Activated T-cell treated with anti-CD3 and anti-CD28 coated beads for 1 hour (primary cell): ENCODE results near the gene DENND1A.
"Not testable (repeated sequence)": the region's sequence is repeated elsewhere in the genome, so short reads cannot be mapped to it uniquely, and the experiment has no call there.

ENCODE experiments used
- DNase-seq: peaks from one replicate; pipeline ENCODE4 v3.0.0-alpha.2; 2020; ENCODE audit warnings: low read depth

Gene DENND1A

GRCh38 chr9:123929870-123930831 is at the start of gene DENND1A:
Gene DENND1A (minus strand): TSS chr9:123930126. CDS start chr9:123929905, 221 bp downstream.
- peak; percentile 83 for DNase-seq

DNA sequence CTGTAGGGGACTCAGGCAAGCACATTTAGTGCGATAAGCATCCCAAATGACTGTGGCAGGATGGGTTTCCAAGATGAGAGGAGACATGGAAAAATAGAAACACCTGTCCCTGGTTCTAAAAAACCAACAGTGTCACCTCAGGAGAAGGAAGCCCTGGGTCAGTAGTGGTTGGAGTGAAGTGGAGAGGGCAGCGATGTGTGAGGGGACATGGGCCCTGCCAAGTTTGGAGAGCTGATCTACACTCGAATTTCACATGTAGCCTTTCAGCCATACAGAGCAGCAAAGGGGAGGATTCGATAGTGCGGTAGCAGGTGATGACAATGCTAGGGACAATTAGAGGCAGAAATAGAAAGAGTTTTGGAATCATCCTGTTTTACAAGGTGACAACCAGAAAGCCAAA is 49.1 kb upstream of the DENND1A start:
- DNase-seq = no peak

DNA sequence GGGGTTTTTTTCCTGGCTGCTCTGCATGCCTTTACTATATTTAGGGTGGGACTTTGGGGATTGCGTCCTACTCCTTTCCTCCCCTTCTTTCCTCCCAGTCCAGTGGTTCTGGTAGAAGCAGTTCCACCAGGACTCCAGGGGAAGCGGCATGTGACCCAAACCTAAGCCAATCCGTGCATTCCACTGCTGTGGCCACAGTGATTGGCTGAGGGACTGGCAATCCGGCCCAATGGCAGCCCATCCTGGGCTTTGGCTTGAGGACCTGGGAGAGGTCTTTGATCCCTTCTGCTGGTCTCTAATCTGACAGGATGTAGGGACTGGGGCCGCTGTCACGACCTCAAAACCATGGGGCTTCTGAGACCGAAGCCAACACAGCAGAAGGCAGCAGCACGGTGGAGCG is 46.7 kb upstream of the DENND1A start:
- DNase-seq = not testable (repeated sequence)

GRCh38 chr9:123975871-123976270 is 45.9 kb upstream of the DENND1A start:
- no peak for DNase-seq

- DNase-seq = no peak
Observed at GRCh38 chr9:123974471-123974870, 44.5 kb upstream of the DENND1A start.

DNA sequence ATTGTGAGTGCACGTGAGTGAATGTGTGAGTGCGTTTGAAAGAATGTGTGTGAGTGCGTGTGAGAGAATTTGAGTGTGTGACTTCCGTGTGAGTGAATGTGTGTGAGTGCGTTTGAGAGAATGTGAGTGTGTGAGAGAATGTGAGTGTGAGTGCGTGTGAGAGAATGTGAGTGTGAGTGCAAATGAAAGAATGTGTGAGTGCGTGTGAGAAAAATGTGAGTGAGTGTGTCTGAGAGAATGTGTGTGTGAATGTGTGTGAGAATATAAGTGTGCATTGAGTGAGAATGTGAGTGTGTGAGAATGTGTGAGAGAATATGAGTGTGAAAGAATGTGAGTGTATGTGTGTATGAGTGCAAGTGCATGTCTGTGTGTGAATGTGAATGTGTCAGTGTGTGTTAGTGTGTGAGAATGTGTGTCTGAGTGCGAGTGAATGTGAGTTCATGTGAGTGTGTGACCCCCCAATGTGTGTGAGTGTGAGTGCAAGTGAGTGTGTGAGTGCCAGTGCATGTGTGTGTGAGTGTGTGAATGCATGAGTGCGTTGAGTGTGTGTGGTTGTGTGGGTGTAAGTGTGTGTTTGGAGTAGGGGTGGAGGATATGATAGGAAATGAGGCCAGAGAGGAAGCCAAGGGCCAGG is 43.8 kb upstream of the DENND1A start:
- DNase-seq = no peak

DNA sequence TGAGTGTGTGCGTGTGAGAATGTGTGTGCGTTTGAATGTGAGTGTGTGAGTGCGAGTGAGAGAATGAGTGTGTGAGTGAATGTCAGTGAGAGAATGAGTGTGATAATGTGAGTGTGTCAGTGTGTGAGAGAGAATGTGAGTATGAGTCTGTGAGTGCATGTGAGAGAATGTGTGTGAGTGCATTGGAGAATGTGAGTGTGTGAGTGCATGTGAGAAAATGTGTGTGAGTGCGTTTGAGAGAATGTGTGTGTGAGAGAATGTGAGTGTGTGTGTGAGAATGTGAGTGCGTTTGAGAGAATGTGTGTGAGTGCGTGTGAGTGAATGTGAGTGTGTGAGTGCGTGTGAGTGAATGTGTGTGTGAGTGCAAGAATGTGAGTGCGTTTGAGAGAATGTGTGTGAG is 42.7 kb upstream of the DENND1A start:
- DNase-seq = no peak

DNA sequence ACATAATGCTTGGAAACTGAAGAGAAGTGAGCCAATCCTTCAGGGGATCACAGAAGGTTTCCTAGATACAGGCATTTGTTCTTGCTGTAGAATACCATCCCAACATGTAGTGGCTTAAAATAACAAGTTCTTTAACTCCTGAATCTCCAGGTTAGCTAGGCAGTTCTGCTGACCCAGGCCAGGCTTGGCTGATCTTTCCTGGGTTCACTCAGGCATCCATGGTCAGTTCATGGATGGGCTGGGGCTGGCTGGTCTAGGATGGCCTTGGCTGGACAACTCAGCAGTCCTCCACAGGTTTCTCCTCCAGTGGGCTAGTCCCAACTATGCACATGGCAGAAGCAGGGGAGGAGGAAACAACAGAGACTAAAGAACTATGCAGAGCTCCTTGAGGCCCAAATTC is 37.4 kb upstream of the DENND1A start:
- no peak for DNase-seq

DNA sequence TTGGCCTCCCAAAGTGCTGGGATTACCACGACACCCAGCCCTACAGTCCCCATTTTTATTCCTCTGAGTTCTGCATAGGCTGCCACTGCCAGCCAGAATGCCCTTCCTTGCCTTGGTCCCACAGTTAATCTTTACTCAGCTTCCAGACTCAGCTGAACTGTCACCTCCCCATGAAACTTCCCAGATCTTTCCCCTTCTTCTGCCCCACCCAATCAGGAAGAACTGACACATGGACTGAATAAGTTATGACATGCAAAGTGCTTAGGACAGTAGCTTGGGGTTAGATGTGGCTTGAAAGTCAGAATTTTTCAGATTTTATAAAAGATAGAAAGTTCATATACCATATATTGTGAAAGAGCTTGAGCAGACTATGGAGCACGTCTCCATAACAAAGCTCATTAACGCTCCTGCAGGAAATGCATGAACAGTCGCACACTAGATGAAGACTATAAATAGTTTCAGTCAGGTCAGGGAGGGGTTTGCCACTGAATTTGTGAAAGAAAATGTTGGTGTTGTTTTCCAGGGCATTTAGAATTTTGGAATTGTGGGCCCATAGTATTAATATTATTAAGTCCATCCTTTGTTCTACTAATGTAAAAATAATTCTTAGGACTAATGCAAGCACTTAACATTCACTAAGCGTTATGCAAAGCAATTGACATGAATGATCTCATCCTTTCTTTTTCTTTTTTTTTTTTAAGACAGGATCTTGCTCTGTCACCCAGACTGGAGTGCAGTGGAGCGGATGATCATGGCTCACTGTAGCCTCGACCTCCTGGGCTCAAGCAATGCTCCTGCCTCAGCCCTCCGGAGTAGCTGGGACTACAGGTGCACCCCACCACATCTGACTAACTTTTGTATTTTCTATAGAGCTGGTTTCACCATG is 36.1 kb upstream of the DENND1A start:
- no peak for DNase-seq

DNA sequence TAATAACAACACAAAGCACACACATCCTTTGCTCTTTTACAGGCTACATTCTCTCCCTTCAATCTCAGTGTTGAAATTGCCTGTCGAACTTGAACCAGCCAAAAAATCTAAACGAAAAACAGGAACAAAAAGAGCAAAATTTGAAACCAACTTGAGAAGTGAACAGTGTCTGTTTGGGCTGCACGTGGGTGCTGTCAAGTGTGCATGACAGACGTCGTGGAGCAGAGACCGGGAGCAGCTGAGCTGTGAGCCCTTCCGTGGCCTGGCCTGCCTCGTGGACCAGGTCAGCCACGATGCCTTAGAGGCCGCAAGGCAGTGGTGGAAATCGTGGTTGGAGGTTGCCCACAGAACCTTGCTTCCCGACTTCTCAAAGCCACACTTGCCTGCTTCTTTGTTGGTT is 34.8 kb upstream of the DENND1A start:
- DNase-seq = no peak

GRCh38 chr9:123960965-123961364 is 31.0 kb upstream of the DENND1A start:
- DNase-seq = no peak

GRCh38 chr9:123960366-123960765 is 30.4 kb upstream of the DENND1A start:
- no peak for DNase-seq

DNA sequence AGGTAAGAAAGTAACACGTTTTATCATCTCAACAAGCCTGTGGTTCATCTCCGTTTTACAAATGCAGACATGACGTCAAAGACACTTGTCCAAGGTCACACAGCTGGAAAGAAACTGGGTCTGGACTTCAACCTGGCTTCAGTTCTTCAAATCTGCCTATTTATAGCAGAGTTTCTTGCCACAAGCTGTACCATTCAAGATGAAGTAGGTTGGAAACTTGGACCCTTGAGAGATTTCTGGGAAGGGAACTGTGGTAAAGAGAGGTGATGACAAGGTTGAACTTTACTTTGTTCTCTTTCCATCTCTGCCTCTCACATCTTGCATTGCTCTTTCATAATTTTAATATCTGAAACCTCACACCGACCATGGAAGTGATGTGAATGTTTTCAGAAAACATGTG is 29.9 kb upstream of the DENND1A start:
- no peak for DNase-seq

DNA sequence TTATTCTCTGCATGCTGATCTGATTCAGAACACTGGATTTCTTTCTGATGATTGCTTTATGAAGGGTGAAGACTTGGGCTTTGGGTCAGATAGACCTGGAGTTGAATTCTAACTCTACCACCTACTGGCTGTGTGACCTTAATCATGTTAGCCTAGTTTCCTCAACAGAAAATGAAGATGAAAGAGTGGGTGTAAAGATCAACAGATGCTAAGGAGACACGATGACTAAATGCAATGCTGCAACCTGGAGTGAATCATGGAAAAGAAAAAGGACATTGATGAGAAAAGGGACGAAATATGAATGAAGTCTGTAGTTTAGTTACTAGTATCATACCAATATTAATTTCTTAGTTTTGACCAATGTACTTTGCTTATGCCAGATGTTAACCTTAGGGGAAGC is 27.8 kb upstream of the DENND1A start:
- no peak for DNase-seq

DNA sequence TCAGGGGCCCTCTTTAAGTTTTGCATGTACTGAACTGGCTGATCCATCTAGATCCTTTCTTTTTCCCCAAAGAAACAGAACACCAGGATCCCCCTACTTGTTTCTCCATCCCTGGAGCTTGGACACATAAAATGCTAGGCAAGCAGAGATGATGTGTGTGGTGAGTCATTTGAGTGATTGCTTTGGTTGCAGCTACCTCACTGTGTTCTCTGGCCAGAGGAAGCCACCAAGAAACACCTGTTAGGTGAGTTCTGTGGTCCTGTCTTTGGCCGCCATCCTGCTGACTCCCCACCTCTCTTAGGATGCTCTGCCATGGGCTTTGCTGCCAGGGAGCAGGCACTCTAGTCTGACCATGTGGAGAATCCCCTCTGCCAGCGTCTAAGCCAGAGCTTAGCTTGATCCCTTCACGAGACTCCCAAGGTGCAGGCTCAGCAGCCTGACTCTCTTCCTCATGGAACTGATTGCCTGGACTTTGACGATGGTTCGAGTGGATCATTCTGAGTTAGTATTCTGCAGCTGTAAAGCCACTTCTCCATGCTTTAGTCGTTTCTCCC is 27.3 kb upstream of the DENND1A start:
- DNase-seq = no peak

GRCh38 chr9:123955637-123956036 is 25.7 kb upstream of the DENND1A start:
- DNase-seq = no peak

DNA sequence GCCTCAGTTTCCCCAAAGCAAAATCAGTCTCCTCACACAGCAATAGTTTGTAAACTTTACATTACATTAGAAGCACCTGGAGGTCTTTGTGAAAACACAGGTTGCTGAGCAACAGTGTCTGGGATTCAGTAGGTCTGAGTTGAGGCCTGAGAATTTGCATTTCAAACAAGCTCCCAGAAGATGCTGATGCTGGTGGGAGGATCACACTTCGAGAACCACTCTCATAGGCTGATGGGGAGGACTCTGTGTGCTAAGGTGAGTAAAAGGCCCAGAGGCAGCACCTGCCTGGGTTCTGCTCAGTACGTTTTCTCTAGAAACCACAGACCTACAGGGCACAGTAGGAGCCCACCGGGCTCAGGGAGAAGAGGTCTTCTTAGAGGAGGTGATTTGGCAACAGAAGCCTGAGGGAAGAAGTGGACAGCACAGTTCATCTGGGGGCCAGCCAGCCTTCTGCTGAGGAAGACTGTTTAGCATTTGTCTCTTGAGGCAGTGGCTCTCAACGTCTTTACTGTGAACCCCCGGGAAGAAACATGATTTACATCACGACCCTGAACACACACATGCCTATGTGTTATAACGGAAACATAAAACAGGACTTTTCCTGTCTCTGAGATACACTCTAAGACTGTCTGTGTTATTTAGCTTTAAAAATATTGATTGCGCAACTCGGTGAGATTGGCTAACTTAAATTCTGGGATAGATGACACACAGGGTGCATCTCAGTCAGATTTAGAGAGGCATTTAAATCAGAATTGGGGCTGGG is 24.8 kb upstream of the DENND1A start:
- DNase-seq = no peak

- DNase-seq = no peak
Observed at GRCh38 chr9:123952641-123953495, 22.9 kb upstream of the DENND1A start.

DNA sequence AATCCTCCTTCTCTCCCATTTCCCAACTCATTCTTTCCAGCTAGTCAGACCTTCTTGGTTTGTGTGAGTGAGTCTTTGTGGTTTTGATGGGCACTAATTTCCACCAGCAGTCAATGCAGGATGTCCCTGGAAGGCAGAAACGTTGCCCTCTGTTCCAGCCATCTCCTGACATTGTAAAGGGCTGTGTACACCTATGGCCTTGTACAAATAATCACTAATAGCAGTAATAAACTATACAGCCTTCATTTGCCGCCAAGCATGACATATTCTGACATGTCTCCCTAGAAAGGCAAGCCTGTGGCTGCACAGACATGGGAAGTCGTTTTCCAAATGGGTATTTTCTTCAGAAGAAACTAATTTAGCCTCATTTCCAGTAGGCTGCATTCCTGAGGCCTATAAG is 18.4 kb upstream of the DENND1A start:
- no peak for DNase-seq

DNA sequence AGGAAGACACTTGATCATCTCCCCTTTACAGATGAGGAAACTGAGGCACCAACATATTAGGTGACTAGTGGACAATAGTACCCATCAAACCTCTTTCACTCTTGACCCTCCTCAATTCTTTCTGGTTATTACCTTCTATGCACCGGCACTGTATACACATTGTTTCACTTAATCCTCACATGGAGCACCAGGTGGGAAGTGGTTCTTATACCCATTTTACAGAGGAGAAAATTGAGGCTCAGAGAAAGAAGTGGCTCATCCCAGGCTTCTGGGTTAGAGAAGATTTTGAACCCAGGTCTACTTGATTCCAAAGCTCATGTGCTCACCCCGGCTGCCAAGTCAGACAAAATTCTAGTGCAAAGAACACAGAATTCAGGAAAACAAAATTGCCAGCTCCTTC is 17.4 kb upstream of the DENND1A start:
- no peak for DNase-seq
